ENCODE data around the gene SLC22A16.

GRCh38 chr6:110475066-110475653 lies 1.3 kb downstream of the SLC22A16 start:
- TF ChIP-seq CTCF (IDR thresholded peaks at IDR 0.05) (no peak), POLR2AphosphoS5 (IDR thresholded peaks at IDR 0.05) (no peak), POLR2A (IDR thresholded peaks at IDR 0.05) (no peak)
